Stimulated activated CD4-positive, alpha-beta T cell treated with anti-CD3 and anti-CD28 coated beads, TNF-alpha, amount 100 ng/mL, for 4 hours (primary cell): Measurements from ENCODE around the gene CLASRP.

Source experiments
- DNase-seq, 3 experiments: peaks; one replicate each; pipeline ENCODE4 v3.0.0-alpha.2; 2020; ENCODE audit warnings: low read depth in 3 of 3

Gene CLASRP

DNA sequence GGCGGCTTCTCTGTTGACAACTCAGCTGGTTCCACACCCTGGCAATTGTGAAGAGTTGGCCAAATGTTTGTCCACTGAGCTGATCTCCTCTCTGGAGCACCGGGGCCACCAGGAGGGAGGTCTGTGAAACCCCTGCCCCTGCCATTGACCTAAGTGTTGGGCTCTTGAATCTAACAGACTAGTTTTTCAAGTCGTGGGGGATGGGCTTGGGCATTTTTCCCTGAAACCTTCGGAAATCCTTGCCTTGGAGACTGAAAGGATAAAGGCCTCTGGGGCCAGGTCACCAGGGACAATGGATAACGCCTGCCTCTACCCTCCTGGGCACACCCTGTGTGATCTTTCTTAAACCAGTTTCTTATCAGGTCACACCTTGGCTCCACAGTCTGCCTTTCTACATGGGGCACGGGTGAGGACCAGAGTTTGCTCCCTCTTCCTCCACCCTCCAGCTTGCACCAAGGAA is 41.1 kb downstream of the CLASRP start:
- DNase-seq: no peak

DNA sequence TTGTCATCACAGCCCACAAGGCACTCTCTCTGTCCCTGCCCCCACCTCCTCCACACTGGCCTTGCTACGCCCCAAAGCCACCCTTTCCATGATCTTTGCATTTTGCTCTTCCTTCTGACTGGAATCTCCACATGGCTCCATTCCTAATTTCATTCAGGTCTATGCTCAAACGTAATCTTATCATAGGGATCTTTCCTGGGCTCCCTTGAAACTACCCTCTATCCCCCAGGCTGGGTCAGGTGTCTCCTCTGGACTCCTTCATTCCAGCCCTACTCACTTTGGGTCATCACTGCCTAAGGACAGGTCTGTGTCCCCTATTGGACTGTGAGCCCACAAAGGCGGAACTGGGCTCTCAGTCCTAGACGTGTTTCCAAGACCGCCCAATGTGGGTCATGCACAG is 43.3 kb downstream of the CLASRP start:
- no peak for DNase-seq

DNA sequence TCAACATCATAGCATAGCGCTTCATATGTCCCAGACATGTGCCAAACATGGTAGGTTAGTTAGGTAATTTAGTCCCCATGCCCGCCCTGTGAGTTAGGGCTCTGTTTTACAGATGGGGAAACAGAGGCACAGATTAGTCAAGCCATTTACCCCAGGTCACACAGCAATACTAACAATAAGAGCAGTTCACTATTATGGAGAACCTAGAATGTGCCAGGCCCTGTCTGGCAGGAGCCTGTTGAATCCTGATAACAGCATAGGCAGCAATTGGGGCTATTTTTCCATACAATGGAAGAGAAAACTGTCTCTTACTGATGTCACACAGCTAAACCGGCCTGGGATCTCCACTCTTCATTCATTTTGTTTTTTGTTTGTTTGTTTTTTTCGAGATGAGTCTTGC is 47.6 kb downstream of the CLASRP start:
- DNase-seq: no peak

DNA sequence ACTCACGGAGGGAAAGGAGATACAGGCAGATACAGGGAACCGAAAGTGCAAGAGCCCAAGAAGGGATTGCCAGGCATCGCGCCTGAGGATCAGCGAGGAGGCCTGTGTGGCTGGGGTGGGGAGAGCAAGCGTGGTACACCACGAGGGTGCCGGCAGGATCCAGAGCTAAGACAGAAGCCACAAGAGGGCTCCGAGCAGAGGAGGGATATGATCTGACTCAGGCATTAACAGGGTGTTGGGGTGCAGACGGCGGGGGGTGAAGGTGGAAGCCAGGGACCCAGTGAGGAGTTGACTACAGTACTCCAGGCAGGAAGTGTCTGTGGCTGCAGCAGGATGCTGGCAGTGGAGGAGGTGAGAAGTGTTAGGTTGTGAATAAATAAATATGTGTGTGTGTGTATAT is 48.7 kb downstream of the CLASRP start:
- DNase-seq: no peak

DNA sequence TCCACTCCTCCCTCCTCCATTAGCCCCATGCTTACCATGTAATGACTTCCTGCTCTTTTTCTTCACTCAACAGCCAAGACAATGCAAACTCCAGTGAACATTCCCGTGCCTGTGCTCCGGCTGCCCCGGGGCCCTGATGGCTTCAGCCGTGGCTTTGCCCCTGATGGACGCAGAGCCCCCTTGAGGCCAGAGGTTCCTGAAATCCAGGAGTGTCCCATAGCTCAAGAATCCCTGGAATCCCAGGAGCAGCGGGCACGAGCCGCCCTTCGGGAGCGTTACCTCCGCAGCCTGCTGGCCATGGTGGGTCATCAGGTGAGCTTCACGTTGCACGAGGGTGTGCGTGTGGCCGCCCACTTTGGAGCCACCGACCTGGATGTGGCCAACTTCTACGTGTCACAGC is 51.2 kb downstream of the CLASRP start:
- no peak for DNase-seq

DNA sequence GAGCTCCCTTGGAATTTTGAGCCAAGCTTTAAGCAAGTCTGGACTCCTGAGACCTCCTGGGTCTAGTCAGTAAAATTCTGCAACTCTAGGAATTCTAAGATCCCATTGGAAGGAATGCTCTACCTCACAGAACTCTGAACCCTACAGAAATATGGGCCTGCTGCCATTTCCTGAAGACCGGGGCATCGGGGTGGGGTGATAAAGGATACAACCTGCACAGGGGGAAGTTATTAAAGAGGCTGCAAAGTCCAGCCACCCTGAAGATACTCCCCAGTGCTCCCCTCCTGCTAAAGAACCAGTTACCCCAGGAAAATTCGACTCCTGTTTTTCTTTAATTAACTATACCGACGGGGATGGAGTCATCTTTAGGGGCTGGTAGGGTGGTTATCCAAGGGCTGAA is 51.8 kb downstream of the CLASRP start:
- DNase-seq: no peak

DNA sequence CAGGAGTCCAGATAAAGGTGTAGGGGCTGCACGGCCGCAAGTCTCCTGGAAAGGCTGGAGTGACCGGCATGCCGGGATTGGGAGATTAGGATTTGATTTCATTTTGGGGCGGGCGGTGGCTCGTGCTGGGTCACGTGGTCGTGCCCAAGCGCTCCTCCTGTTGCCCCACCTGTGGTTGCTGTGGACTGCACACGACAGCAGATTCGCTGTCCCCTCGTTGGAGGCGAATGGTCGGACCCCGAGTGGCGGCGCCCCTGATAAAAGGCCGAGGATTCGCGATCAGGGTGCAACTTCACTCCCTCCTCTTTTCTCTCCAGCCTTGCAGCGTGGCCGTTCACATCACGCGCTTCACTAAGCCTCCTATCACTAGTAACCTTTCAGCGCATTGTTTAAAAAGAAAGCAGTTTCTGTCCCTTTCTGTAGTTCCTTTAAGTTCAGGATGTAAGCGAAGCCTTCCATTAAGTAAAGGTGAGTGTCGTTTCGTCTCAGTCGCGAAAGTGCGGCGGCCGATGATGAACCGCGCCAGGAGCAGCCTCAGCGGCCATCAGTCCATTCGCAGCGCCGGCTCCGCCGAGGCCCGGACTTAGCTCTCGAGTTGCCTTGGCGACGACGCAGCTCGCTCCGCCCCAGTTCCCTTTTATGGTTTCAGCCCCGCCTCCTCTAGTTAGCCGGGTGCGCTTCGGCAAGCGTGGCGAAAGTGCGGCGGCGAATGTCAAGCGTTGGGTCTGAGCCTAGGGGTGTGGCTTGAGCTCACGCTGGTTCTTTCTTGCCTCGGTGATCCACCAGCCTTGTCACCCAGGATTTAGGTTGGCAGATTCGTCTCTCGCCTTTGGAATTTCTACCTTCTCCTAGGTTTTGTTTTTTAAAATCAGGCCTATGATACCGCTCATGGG is 52.4 kb downstream of the CLASRP start:
- DNase-seq: peak; percentile 87 to 94 (median 94)

DNA sequence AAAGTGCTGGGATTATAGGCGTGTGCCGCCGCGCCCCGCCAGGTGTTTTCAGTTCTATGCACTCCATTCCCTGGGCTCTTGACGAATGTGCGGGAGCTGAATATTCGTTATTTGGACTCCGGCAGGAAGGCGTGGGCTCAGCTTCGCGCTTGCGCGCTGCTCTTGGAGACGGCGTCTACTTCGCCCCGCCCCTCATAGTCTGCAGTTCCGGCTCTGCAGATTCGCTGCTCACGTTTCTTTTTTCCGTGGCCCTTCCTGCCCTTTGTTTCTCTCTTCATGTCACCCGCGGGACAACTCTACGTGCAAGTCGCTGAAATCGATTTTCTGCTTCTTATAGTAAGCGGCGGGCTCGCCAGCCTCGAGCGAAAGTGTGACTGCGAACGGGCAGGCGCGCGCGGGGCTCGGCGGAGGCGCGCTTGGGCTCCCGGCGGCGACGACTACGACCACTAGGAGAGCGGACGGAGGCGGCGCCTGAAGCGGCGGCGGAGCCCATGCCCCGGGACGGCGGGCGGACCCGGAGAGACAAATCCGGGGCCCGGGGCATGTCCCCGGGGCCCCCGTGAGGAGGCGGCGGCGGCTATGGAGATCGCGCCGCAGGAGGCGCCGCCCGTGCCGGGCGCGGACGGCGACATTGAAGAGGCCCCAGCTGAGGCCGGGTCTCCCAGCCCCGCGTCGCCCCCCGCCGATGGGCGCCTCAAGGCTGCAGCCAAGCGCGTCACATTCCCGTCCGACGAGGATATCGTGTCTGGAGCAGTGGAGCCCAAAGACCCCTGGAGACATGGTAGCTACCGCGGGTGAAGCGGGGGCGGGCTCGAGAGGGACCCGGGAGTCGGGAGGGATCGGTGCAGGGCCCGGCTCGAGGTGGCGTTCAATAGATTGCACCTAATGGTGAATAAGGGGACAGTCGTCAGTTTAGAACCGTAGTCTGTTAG is 54.2 kb downstream of the CLASRP start, which contains the start of gene PPP1R37:
TSS of gene PPP1R37 (plus strand) at position 433 of the 932 bp plus-strand sequence. CDS start at position 580, 147 bp downstream.
- peak; percentile 80 to 83 (median 83) for DNase-seq

DNA sequence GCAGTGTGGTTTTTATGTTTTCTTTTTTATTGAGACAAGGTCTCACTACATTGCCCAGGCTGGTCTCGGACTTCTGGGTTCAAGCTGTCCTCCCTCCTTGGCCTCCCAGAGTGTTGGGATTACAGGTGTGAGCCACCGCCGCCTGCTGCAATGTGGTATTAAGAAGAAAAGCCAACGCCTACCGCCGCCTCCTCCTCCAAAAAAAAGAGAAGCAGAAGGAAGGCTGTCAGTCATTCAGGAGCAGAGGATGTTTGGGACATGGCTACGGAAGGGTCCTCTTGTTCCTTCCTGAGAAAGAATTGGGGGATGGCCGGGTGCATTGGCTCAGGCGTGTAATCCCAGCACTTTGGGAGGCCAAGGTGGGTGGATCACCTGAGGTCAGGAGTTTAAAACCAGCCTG is 55.3 kb downstream of the CLASRP start:
- no peak for DNase-seq

DNA sequence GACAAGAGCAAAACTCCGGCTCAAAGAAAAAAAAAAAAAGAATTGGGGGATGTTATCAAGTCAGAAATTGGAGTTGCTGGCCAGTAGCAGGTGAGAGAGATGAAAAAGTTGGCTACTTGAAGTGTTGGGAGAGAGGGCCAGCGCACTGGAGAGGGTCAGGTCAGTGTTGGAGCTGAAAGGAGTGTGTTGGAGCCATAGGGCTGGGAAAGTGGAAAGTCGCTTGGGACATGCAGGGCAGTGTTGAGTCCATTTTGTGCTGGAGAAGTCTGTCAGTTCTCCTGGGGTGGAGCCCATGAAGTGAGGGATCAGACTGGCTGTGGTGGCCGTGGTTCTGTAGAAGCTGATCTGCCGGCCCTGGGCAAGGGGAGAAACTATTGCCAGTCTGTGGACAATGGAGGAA is 55.9 kb downstream of the CLASRP start:
- no peak for DNase-seq

DNA sequence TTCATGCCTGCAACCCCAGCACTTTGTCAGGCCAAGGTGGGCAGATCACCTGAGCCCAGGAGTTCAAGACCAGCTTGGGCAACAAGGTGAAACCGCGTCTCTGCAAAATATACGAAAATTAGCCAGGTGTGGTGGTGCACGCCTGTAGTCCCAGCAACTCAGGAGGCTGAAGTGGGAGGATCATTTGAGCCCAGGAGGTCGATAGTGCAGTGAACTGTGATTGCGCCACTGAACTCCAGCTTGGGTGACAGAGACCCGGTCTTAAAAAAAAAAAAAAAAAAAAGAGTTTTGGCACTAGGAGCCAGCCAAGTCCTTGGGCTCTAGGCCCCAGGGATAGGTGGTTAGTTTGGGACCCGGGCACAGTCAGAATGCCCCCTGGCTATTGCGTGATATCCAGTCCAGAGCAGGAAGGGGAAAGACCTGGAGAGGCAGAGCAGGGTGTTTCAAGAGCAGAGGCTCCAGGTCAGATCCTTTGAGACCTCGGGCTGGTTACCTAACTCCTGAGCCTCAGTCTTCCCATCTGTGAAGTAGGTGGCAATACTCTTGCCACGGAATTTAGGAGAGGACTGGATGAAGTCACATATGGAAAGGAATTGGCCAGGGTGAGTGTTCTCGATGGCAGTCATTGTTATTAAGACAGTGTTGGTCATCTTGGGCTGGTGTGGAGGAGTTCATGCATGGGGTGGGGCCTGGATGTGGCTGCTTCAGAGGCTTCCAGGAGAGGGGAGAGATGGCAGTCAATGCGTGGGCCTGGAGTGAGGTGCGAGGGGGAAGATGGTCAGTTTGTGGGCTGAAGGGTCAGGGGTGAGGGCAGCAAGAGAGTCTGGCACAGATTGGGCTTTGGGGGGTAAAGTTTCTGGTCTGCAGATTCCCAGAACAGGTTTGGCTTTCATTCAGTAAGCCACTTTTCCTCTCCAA is 56.9 kb downstream of the CLASRP start:
- no peak for DNase-seq

DNA sequence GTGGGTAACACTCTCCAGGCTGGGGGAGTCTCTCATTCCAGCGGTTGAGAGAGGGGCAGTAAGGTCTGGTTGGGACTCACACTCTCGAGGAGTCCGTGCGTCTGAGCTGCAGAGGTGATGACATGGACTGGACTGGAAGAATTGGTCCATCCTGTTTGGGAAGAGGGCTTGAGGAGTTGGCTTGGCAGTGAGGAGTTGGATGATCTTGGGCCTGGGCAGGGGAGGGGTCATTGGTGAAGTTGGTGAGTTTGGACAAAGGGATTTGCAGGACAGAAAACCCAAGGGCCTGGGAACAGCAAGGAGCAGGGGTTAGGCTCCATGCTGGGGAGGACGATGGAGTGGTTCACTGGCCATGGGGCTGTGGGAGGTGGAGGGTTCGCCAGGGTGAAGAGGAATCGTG is 57.9 kb downstream of the CLASRP start:
- DNase-seq: no peak

DNA sequence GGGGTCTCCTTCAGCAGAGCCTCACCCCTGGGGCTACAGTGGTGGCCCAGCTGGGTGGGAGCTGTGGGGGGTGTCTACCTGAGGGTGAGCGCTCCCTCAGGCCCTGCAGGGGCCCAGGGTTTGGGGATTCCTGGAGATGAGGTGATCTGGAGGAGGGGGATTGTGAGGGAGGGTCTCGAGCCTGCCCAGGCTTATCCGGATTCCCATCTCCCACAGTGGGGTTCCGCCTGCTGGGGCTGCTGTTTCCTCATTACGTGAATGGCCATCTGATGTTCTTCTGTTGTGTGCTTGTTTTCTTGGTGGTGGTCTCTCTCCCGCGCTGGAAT is 58.6 kb downstream of the CLASRP start:
- no peak for DNase-seq

DNA sequence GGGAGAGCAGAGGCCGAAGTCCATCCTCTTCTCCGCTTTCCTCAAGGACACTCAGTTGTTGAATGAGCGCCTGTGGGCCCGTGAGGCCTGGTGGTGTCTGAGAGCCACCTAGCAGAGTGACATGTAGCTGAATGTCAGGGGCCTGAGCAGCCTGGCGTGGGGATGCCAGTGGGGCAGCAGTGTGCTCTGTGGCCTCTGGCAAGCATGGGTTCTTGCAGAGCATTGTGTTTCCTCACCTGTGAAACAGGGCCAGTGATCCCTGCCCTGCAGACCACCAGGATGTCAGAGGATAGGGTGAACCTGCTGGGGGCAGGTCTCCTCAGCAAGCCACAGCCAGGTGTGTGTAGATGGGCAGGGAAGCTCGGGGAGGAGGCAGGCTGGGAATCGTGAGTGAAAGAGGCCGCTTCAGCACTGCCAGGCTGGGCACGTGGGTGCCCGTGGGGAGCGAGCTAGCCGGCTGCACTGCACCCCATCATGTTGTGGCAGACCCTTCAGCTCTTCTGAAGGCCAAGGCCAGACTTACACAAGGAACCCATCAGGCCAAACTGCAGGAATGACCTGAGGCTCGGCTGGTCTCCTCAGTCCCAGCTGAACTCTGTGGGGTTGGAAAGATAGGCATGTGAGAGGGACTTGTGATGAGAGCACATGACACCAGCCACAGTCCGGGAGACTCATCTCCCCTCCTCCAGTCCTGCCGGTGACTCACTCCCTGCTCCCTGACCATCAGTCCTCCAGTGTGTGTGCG is 59.1 kb downstream of the CLASRP start:
- DNase-seq: no peak

DNA sequence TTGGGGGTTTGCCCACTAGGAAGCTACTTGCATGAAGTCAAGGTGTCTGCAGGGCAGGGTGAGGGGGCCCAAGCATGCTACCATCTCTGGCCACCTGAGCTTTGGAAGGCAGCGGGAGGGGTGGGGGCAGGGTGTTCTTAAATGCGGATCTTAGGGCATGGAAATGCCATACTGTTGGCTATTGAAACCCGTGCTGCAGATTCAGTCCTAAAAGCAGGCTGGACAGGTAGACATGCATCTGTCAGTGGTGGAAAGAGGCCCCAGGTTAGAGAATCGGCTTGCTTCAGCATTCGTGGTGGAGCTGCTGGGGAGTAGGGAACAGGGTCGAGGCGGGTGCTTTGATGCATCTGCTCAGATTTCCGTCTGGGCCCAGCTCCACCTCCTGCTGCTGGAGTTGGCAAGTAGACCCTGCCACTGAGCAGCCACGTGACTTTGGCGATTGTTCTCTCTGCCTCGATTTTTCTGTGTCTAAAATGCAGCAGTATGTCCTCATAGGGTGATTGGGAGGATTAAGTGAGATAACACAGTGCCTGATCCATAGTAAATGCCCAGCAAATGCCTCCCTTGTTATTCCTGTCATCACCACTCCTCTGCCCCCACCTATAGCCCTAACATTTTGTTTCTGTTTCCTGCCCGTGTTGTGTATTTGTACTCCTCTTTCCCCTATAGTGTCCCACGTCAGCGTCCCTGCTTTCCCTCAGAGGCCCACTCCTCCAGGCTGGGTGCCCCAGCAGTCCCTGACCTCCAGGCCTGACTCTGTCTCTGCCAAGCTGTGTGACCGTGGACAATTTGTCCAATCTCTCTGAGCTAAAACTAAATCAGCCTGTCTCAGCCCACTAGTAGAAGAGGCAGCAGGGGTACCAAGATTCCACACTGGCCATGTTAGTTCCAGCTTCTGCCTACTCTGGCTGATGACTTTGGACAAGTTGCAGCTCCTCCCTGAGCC is 59.9 kb downstream of the CLASRP start:
- no peak for DNase-seq

DNA sequence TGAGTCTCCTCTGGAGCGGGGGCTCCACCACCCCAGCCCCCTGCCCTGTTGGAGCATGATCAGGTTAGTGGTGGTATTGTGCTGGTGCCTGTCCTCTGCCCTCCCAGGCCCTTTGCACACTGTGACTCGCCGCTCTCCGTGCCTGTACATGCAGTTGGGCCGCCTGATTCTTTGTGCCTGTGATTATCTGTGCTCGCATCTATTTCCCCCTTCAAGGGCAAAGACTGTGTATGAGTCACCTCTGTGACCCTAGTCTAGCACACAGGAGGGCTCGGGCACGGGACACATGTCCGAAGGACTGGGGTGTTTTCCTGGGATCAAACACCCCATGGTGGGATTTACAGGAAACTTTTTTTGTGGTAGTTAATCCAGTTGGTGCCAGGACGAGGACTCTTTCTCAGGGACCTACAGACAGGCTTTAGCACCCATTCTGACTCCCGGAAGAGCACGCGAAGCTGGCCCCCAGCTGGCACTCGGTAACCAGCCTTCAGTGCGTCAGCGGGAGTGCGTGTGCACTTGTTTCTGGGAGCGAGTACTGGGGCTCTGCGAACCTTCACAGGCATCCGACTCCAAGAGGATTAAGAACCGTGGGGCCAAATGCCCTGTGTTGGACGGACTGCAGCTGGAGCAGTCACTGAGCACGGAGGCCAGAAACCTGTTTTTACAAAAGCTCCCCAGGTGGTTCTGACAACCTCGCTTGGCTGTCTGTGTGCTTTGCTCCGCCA is 60.8 kb downstream of the CLASRP start:
- no peak for DNase-seq

DNA sequence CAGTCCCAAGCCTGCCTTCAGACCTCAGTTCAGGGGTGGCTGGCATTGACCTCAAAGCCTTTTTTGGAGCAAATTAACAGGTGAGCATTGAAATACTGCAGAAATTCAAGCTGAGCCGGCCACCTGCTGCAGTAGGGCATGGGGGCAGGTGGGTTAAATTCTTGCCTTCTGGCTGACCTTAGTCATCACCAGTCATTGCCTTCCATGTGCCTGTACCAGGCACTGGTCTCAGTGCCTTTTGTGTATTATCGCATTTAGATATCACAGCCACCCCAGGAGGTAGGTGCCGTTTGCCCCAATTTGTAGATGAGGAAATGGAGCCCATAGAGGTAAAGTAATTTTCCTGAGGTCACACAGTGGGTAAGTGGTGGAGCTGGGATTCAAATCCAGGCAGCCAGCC is 61.4 kb downstream of the CLASRP start:
- DNase-seq: no peak

DNA sequence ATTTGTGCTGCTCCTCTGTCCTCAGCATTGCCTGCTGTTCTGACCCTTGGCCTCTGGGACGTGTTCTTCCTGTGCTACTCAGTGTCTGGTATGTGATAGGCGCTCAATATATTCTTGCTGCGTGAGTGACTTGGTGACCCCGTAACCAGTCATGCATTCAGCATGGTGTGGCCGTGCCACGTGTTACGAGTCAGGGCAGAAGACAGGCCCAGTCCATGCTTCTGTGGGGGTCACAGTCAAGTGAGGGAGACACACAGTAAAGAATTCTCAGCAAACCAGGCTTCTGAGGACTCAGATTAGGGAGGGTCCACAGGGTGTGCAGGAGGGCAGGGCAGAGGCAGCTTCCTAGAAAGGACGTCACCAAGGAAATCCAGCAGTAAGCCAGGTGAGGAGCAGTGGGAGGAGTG is 62.0 kb downstream of the CLASRP start:
- DNase-seq: no peak

DNA sequence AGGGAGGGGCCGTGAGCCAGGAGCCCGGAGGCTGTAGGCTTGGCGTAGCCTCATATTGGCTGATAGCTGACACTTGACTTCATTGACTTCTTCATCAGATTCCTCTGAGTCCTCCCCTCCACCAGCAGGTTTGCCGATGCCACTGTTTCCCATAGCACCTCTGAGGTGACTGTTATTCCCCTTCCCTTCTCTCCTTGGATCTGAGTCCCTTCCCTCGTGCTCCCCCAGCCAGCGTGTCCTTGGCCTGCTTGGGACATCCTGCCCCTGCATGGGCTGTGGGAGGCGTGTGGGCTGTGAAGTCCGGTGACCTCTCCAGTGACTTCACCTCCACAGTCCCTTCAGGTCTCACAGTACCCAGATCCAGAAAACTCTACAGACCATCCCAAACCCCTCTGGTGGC is 63.0 kb downstream of the CLASRP start:
- DNase-seq: no peak
